Activated CD4-positive, alpha-beta T cell treated with anti-CD3 and anti-CD28 coated beads, Interleukin-2, Interleukin-6, amounts not matched to agents 100 ng/mL and 50 ng/mL, durations not matched to agents 16 hours and 8 hours (primary cell): ENCODE measurements around the gene CFAP157.

ENCODE experiments used
- DNase-seq: peaks from one replicate; pipeline ENCODE4 v3.0.0-alpha.2; 2020

Gene CFAP157

DNA sequence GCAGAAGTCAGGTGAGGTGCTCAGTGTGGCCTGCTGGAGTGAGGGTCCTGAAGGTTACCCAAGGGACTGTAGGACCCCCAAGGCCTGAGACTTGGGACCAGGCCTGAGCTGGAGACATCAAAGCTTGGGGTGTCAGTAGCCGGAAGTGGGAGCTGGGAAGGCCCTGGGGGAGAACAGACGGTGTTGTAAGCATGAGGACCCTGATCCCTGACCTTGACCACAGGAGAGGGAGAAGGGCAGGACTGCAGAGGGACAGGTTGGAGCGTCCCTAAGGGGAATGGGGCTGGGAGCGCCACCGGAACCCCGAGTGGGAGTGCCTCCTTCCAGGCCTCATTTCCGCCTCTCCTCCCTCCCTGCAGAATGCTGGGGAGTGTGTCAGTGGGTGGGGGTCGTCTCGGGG, 9.6 kb downstream of the CFAP157 start:
- no peak for DNase-seq

DNA sequence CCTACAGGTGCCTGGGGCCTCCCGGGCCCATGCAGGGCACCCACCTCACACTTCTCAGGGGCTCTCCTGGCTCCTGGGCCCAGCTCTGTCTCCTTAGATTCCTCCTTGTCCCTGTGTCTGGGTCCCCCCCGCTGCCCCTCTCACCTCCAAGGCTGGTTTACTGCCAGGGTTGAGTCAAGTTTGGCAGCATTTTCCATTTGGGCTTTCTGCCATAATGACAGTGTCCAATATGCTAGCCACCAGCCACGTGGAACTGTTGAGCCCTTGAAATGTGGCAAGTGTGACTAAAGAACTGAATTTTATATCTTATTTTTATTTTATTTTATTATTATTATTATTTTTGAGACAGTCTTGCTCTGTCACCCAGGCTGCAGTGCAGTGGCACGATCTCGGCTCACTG, 11.0 kb downstream of the CFAP157 start:
- DNase-seq, result no peak

DNA sequence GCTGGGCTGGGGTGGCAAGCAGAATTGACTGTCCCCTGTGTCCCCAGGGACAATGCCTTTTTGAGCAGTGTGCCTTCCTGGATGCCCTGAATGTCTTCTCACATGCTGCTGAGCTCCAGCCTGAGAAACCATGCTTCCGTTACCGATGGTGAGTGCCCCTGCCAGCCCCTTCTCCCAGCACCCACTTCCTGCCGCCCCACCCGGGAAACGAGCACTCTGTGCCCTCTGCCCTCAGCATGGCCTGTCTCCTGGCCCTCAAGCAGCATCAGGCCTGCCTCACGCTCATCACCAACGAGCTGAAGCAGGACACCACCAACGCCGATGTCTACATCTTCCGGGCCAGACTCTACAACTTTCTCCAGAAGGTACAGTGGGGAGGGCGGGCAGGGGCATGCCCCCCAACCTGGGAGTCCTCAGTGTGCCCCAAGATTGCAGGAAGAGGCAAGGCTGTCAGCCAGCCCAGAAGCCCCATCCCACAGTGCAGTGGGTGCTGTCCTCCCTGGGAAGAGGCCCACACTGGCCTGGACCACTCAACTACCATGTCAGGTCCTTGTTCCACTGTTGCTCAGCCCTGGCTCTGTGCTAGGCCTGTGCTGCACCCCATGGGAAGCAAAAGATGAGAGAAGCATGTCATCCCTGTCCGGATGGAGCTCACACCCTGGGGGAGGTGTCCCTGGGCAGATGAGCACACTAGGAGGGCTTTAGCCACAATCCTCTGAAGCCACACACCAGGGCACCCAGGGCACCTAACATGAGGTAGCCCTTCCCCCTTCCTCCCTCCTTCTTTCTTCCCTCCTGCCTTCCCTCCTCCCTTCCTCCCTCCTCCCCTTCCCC, 13.5 kb downstream of the CFAP157 start:
- no peak for DNase-seq

DNA sequence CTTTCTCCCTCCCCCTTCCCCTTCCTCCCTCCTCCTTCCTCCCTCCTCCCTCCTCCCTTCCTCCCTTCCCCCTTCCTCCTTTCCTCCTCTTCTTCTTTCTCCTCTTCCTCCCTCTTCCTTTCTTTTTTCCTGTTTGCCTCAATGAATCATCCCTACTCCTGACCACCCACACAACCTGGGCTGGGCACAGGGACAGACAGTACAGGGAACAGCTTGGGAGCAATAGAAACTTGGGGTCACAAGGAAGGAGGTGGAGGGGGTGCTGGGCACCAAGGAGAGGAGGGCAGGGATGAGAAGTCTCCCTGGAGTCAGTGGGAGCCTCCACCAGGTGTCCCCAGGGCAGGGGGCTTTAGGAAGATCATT, 14.1 kb downstream of the CFAP157 start:
- DNase-seq, result no peak

DNA sequence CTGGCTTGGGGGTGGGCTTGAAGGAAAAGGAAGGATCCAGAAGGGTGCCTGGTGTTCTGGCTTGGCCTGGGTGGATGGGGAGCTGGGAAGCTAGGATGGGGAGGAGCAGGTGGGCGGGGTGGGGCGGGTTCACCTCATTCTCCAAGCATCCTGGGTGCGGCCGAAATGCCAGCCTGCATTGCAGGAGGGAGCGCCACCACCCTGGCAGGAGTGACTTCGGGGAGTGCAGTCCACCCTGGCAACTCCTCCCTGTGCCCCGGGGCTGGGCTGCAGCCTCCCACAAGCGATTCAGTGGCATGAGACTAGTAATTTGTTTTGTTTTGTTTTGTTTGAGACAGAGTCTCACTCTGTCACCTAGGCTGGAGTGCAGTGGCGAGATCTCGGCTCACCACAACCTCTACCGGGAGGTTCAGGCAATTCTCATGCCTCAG, 14.6 kb downstream of the CFAP157 start:
- no peak for DNase-seq

DNA sequence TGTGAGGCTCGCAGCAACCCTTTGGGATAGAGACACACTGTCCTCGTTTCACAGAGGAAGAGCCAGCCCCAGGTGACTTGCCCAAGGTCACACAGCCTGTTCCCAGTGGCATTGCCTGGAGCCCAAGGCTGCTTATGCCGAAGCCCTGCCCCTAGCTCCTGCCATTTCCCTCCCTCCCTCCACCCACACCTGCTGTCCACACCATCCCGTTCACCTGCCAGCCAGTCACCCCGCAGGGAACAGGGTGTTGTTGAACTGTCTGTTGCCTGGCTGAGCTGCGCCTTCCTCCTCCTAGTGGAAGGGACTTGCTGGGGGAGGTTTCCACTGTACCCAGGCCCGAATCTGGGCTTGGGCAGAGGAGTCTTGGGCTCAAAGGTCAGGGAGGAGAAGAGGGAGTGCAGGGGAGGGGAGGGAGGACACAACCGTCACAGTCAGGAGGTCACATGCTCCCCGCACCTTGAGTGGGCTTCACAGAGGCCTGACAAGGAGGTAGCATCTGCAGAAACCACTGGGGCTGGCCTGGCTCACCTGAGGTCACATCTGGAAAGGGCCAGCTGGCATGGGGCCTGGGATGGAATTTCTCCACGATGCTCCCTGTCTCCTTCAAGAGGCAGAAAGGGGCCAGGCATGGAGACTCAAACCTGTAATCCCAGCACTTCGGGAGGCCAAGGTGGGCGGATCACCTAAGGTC, 15.4 kb downstream of the CFAP157 start:
- DNase-seq, result no peak

DNA sequence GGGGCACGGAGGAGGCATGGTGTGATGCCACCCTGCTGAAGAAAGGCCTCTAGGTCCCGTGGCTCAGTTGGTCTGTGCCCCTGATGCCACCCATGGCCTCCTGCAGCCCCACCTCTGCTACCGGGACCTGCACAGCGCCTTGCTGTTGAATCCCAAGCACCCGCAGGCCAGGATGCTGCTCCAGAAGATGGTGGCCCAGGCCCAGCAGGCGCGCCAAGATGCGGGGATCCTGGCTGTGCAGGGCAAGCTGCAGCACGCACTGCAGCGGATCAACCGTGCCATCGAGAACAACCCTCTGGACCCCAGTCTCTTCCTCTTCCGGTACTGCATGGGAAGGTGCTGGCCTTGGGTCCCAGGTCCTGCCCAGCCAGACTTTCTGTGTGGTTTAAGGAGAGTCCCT, 16.2 kb downstream of the CFAP157 start:
- DNase-seq, result no peak

DNA sequence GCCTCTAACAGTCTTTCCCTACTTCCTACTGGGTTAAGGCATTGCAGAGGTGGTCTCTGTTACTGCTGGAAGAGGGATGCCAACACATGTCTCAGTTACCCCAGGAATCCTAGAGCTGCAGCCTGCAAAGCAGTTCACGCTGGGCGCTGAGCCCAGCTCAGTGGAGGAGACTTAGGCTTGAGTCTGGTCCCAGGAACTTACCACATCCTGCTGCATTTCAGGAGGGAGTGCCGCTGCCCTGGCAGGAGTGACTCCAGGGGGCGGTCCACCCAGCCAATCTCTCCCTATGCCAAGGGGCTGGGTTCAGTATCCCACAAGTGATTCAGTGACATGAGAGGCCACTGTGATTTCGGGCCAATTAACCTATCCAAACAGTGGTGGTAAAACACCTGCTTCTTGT, 16.7 kb downstream of the CFAP157 start:
- DNase-seq, result no peak

DNA sequence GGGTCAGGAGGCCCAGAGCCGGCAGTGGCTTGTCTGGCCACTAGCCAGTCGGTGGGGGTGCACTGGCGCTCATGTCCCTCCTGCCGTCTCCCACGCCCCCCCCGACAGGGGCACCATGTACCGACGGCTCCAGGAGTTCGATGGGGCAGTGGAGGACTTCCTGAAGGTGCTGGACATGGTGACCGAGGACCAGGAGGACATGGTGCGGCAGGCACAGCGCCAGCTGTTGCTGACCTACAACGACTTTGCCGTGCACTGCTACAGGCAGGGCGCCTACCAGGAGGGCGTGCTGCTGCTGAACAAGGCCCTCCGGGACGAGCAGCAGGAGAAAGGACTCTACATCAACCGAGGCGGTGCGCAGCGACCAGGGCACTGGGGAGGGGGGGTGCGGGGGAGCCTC, 17.2 kb downstream of the CFAP157 start:
- no peak for DNase-seq

DNA sequence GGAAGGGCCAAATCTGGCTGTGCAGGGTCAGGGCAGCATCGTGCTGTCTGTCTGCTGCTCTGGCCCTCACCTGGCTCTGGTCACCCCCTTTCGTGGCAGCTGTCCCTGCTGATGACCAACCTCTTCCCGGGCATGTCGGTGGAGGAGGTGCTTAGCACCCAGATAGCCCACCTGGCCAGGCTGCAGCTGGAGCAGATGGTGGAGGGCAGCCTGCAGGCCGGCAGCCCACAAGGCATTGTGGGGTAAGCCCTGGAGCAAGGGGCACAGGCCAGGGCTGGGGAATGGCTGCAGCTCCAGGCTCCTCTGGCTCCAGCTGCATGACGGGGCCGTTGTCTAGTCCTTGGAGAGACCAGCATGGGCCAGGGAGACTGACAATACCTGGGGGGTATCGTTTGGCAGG, 20.1 kb downstream of the CFAP157 start:
- no peak for DNase-seq

DNA sequence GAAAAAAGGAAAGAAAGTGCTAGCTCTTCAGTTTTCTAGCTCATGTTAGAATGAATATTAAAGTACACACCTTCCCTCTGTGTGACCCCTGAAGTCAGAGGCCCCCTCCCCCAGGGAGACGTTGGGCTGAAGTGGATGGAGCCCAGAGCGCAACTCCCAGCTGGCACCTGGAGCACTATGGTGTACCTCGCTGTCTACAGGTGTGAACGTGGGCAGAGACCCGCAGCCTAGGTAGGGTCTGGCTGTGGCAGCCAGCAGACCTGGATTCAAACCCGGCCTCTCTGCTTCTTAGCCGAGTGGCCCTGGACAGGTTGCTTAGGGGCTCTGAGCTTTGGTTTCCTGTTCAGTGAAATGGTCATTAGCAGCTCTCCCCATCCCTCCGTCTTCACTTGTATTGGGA, 22.0 kb downstream of the CFAP157 start:
- no peak for DNase-seq

DNA sequence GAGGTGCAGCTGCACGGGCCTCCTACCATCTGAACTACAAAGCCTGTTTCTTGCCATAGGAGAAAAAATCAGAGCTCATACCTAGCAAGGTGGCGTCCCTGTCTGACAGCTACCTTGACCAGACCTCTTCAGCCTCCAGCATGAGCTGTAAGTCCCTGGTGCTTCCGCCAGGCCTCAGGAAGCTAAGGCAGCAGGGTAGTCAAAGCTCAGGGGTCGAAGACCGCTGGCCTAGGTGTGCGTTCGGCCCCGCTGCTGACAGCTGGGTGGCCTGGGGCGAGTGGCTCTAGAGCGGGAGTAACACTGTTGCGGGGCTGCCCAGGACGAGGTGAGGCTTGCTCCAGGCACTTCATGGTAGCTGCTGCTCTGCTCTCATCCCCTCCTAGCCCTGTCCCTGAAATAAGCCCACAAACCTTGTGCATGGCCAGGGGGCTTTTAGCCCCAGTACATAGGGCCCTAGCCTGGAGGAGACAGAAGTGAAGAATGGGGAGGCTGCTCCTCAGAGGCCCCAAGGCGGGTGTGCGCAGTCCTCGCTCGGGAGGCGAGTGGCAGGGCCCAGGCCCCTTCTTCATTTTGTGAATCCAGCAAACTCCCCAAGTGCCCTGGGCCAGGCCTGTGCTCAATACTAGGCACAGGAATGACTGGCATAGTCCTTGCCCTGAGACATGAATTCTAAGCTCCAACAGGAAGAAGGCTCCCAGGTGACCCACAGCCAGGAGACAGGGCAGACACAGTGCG, 22.9 kb downstream of the CFAP157 start:
- DNase-seq, result no peak

DNA sequence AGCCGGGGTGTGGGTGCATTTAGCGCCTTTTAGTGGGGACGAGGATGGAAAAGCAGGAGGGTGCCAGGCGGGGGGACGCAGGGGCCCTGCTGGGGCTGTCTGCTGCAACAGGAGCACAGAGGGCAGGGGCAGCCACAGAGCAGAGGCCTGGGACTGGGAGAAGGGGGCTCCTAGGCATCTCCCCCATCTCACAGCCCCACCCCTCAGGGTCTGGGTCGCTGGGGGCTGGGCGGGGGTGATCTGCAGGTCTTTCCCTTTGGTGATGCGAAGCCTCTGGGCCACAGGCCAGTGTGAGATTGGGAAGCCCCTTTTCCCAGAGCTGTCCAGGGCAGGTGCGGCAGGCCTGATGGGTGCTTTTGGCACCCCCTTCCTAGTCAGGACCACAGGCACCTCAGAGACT, 23.5 kb downstream of the CFAP157 start:
- DNase-seq, result no peak

DNA sequence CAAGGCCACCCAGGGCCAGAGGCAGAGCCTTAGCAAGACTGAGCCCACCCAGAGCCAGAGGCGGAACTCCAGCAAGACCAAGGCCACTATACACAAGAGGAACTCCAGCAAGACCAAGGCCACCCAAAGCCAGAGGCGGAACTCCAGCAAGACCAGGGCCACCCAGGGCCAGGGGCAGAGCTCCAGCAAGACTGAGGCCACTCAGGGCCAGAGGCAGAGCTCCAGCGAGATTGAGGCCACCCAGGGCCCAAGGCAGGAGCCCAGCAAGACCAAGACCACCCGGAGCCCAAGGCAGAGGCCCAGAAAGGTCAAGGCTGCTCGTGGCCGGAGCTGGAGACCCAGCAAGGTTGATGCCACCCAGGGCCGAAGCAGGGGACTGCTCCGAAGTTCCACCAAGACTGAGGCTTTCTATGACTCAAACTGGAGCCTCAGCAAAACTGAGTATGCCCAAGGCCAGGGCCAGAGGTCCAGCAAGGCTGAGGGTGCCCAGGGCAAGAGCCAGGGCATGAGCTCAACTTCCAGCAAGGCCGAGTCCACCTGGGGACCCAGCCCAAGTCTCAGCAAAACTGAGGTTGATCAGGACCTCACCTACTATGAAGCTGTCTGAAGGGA, 24.1 kb downstream of the CFAP157 start:
- no peak for DNase-seq

DNA sequence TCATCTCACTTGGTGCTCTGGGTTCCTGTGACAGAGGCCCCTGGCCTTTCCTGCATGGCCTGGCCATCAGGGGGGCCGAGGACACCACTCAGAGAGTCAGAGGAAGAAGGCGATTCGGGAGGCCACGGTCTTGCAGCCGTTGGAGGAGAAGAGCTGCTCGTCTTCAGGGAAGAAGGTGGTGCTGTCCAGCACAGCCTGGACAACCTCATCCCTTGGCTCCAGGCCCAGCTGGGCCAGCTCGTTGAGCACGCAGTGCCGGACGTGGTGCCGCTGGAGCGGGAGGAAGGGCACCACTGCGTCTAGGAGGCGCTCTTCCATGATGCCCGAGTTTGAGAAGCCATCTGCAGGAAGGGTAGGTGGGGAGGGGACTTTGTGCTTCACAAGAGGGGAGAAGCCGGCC, 25.1 kb downstream of the CFAP157 start:
- DNase-seq, result no peak

DNA sequence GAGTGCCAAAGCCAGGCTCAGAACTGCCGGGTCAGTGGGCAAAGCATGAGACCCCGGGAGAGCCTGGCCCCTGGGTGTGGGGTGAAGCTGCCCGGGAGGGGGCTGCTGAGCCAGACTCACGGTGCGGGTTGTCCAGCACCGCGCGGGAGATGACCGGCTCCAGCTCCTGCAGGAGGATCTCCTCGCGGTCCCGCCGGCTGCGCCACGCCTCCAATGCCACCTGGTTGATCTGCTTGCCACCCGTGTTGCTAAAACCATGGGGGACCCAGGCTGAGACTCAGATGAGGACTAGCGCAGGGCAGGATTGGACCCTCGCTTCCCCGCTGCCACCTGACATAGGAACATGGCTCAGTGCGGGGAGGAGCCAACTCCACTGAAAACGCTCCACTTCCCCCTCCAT, 25.7 kb downstream of the CFAP157 start:
- no peak for DNase-seq

DNA sequence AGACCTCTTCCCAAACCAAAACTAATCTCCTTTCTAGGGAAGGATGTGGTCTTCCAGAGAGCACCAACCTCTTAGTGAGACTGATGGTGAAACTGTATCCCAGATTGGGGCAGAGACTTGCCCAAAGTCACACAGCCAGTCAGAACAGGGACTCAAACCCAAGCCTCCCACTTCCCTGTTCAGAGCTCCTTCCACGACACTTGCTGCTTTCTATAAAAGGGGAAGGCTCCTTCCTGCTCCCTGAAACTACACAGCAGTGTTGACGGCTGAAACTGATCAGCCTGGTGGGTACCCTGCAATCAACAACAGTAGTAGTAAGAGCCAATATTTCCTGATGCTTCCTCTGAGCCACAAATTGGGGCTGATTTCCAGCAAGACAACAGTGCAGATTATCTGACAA, 26.8 kb downstream of the CFAP157 start:
- DNase-seq, result no peak

DNA sequence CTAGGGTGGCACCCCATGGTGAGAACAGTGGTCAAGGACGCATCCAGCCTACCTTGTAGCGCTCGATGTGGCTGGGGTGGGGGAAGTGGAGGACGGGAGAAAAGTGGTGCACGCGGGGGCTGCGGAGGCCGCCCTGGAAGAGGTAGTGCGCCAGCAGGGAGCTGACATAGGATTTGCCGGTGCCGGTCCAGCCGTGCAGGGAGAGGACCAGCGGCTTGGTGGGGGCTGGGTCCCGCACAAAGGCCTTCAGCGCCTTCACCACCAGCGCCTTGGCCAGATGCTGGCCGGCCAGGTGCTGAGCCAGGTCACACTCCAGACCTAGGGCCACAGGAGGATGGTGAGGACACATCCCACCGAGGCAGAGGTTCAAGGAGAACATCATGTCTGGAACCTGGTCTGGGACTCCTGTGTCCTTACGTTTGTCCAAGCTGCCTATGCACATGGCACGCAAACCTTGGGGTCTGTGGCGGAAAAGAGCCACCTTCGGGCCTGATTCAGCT, 27.5 kb downstream of the CFAP157 start:
- peak; percentile 92 for DNase-seq

DNA sequence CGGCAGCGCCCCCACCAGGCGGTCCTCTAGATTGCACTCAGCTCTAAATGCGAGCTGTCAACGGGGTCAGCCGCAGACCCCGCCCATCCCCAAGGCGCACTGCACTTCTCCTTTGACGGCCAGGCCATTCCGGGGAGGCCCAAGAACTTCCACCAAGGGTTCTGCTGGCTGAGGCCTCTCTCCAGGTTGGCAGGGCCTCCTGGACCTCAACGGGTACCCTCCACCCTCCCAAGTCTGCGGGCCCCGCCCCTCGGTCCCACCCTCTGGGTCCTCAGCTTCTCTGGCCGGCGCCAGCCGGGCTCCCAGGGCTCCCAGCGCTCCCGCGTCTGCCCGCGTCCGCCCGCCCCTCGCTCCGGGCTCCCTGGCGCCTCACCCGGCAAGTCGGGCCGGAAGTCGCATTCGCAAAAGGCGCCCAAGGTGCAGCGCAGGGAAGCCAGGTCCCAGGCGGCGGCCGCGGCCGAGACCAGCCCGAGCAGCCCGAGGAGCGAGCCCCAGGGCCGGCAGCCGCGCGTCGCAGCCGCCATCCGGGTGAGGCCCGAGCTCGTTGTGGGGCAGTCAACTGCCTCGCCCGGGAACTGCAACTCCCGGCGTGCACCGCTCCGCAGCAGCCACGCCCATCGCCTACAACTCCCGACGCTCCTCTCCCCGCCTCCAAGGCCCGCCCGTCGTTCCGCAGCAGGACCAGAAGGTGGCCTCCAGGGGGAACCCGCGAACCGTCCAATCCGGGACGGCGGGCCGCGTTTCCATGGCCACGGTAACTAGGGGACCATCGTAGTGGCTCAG, 28.1 kb downstream of the CFAP157 start, which contains the start of gene TOR2A:
Gene TOR2A (minus strand): TSS at position 548 of the 783 bp plus-strand sequence. CDS start 24 bp downstream, at position 524.
- peak; percentile 98 for DNase-seq

DNA sequence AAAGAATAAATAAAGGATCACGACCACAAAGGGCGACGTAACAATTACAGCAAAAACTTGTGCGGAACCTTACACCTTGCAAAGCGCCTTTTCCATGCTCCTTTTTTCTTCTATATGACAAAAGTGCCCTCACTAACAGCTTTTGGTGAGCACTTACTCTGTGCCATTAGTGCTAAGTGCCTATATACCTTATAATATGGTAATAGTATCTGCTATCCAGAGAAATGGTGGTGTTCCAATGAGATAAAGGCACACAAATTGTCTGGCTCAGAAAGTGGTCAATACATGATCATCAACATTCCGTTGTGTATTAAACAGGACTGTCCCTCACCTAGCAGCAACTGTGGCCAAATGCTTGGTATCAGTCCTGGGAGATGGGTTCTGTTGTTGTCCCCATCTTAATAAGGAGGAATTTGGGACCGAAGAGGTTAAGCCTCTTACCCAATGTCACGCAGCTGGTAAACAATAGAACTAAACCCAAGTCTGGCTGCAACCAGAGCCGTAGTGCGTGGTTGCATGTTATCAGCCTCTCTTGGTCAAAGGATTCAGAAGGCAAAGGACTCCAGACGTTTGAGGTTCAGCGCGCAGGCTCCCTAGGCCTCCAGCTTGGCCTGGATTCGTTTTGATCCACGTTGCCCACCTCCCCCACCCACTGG, 28.9 kb downstream of the CFAP157 start:
- DNase-seq, result no peak

DNA sequence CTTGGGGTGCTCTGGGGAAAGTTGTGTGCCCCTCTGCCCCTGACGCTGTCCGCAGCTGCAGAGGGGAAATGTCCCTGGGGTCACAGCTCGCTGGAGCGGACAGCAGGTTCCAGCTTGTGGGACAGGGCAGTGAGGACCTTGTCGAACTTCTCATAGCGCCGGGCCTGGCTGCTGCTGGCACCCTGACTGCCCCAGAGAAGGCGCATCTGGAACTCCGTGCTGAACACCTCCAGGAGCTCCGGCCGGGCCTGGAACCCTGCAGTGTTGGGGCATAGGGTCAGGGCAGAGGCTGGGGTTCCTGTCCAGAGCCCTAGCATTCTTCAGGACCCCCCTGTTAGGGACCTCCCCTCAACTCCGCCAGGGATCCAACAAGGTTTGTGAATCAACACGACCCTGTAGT, 31.9 kb downstream of the CFAP157 start:
- no peak for DNase-seq
